GM21367 (cell line): ENCODE results near the gene FGA.
"Not testable (repeated sequence)": the region's sequence is repeated elsewhere in the genome, so short reads cannot be mapped to it uniquely, and the experiment has no call there.

Experiments used
- ATAC-seq: cut with Tn5 transposase; IDR thresholded peaks from one replicate; pipeline ENCODE4 v1.9.1; 2021; ENCODE audit not compliant: unreplicated experiment

The FGA gene

GRCh38 chr4:154608361-154609252 lies 18.1 kb upstream of the FGA start:
- no peak for ATAC-seq

GRCh38 chr4:154606728-154607723 lies 16.5 kb upstream of the FGA start:
- ATAC-seq: no peak

GRCh38 chr4:154604696-154605200 lies 14.2 kb upstream of the FGA start:
- ATAC-seq: no peak

- no peak for ATAC-seq
These were observed 12.7 kb upstream of the FGA start for GRCh38 chr4:154603033-154603943.

GRCh38 chr4:154602404-154603020 lies 12.0 kb upstream of the FGA start:
- ATAC-seq: no peak

GRCh38 chr4:154597798-154598774 lies 7.5 kb upstream of the FGA start:
- no peak for ATAC-seq

GRCh38 chr4:154597281-154597680 lies 6.7 kb upstream of the FGA start:
- ATAC-seq: not testable (repeated sequence)

- ATAC-seq: no peak
These were observed 5.3 kb upstream of the FGA start for GRCh38 chr4:154595807-154596206.

GRCh38 chr4:154594343-154594742 lies 3.8 kb upstream of the FGA start:
- not testable (repeated sequence) for ATAC-seq

- no peak for ATAC-seq
These were observed 3.3 kb upstream of the FGA start for GRCh38 chr4:154593868-154594267.

- no peak for ATAC-seq
These were observed 1.3 kb upstream of the FGA start for GRCh38 chr4:154591890-154592289.

- ATAC-seq: no peak
These were observed 995 bp downstream of the FGA start for GRCh38 chr4:154589296-154590197.

- ATAC-seq: no peak
These were observed 2.3 kb downstream of the FGA start for GRCh38 chr4:154588198-154588597.

- ATAC-seq: no peak
These were observed 4.1 kb downstream of the FGA start for GRCh38 chr4:154586296-154587033.

GRCh38 chr4:154585369-154586018 lies 5.0 kb downstream of the FGA start:
- ATAC-seq: no peak

GRCh38 chr4:154584259-154584658 lies 6.3 kb downstream of the FGA start:
- no peak for ATAC-seq

- ATAC-seq: no peak
These were observed 6.9 kb downstream of the FGA start for GRCh38 chr4:154583677-154584076.
